ENCODE data around the gene EEFSEC. TPM values are rescaled to one million over a fixed set of nuclear protein-coding genes. Genes with fewer than 3 reads are reported as not detected.

EEFSEC gene
- total RNA-seq, 1 donor, result 5.1 TPM

DNA sequence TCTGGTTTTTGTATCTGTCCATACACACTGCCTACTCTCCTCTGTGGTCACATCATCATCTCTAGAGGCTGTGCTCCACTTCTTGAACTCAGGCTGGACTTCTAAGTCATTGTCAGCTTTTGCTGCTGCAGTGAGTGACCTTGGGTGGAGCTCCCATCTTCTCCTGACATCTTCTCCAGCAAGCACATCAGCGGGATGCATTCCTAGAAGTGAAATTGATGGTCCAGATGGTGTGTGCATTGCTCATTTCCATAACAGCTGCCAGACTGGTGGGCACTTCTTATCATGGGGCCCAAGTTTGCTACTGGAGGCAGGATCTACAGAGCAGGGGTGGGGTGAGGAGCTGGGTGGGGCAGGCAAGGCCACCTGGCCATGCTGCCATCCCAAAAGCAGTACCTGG, 203.5 kb downstream of the EEFSEC start:
- H3K4me3 ChIP-seq (ENCODE audit: insufficient read depth, low read length), result no peak overlapping the region
- peak; percentile 31 for DNase-seq (ENCODE audit: insufficient read length, low spot score, missing footprints)
- no peaks in the 10 kb centered on the region for H3K79me2 ChIP-seq (ENCODE audit: insufficient read depth, low read length)
- no peaks in the 10 kb centered on the region for H3K27me3 ChIP-seq (ENCODE audit: insufficient read depth, low read length)
- no peak overlapping the region for H3K27ac ChIP-seq (ENCODE audit: low read depth, low read length)
- H4K20me1 ChIP-seq (ENCODE audit: insufficient read depth, low read length), result peaks cover 12% of the 10 kb centered on the region
- peaks cover 19% of the 10 kb centered on the region for H3K4me1 ChIP-seq (ENCODE audit: insufficient read depth, low read length)
- no peaks in the 10 kb centered on the region for H3K36me3 ChIP-seq (ENCODE audit: insufficient read depth, low read length)
- H3K9me3 ChIP-seq (ENCODE audit: low read depth, low read length), result no peaks in the 10 kb centered on the region
- H3K4me2 ChIP-seq (ENCODE audit: insufficient read depth, low read length), result no peak overlapping the region
- no peak overlapping the region for H2AFZ ChIP-seq (ENCODE audit: low read length)
- TF ChIP-seq, protein P1, sequence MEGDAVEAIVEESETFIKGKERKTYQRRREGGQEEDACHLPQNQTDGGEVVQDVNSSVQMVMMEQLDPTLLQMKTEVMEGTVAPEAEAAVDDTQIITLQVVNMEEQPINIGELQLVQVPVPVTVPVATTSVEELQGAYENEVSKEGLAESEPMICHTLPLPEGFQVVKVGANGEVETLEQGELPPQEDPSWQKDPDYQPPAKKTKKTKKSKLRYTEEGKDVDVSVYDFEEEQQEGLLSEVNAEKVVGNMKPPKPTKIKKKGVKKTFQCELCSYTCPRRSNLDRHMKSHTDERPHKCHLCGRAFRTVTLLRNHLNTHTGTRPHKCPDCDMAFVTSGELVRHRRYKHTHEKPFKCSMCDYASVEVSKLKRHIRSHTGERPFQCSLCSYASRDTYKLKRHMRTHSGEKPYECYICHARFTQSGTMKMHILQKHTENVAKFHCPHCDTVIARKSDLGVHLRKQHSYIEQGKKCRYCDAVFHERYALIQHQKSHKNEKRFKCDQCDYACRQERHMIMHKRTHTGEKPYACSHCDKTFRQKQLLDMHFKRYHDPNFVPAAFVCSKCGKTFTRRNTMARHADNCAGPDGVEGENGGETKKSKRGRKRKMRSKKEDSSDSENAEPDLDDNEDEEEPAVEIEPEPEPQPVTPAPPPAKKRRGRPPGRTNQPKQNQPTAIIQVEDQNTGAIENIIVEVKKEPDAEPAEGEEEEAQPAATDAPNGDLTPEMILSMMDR (IDR thresholded peaks at IDR 0.05; ENCODE audit: extremely low read depth, low read depth, low read length), result no peak

DNA sequence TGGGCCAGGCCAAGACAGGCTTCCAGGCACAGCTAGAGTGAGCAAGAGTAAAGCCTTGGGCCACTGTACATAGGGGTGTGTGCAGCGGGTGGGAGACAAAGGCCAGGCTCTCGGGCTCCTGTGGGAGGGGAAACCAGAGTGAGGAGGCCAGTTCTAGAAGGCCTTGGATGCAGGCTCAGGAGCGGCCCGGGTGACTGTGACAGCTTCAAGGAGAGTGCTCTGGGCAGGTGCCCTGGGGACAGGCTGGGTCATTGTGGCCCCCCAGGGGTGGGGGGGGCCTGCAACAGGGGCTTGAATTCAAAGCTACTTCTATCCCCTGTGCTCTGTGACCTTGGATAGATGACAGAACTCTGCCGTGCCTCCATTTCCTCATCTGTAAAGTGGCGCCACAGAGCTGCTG, 204.3 kb downstream of the EEFSEC start:
- Histone ChIP-seq H3K79me2 (ENCODE audit: insufficient read depth, low read length) (no peaks in the 10 kb centered on the region), H3K27ac (ENCODE audit: low read depth, low read length) (no peak overlapping the region), H3K4me2 (ENCODE audit: insufficient read depth, low read length) (no peak overlapping the region), H3K27me3 (ENCODE audit: insufficient read depth, low read length) (no peaks in the 10 kb centered on the region), H4K20me1 (ENCODE audit: insufficient read depth, low read length) (peaks cover 14% of the 10 kb centered on the region), H3K4me3 (ENCODE audit: insufficient read depth, low read length) (no peak overlapping the region), H2AFZ (ENCODE audit: low read length) (no peak overlapping the region), H3K9me3 (ENCODE audit: low read depth, low read length) (no peaks in the 10 kb centered on the region), H3K36me3 (ENCODE audit: insufficient read depth, low read length) (no peaks in the 10 kb centered on the region), H3K4me1 (ENCODE audit: insufficient read depth, low read length) (peaks cover 19% of the 10 kb centered on the region)
- TF ChIP-seq, protein P1 (IDR thresholded peaks at IDR 0.05; ENCODE audit: extremely low read depth, low read depth, low read length), result no peak
- no peak for DNase-seq (ENCODE audit: insufficient read length, low spot score, missing footprints)

DNA sequence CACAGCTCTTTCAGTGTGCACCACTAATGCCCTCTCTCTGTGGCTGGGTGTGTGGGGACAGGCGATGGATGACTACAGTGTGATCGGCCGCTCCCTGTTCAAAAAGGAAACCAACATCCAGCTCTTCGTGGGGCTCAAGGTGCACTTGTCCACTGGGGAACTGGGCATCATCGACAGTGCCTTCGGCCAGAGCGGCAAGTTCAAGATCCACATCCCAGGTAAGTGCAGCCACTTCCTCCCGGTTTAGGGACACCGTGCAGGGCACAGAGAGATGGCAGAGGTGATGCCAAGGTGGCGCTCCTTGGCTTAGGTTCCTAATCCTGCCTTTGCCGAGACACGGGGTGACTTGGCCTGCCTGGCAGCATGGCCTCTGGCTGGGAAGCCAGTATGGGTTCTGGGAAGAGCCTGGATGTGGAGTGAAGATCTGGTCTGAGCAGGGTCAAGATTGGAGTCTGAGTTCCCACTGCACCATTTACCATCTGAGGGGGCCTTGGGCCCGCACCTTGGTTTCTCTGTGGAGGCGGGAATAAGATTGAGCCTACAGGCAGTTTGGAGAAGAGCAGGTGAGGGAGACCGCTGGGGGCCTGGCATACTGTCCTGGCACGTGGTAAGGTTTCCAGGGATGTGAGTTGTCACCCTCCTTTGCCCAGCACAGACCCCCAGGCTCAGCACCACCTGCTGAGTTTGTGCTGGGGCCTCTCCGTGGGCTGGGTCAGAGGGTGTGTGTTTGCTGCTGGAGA, 205.0 kb downstream of the EEFSEC start:
- Histone ChIP-seq H3K4me3 (ENCODE audit: insufficient read depth, low read length) (no peak overlapping the region), H3K4me1 (ENCODE audit: insufficient read depth, low read length) (peaks cover 19% of the 10 kb centered on the region), H2AFZ (ENCODE audit: low read length) (no peak overlapping the region), H3K27me3 (ENCODE audit: insufficient read depth, low read length) (no peaks in the 10 kb centered on the region), H4K20me1 (ENCODE audit: insufficient read depth, low read length) (peaks cover 15% of the 10 kb centered on the region), H3K36me3 (ENCODE audit: insufficient read depth, low read length) (no peaks in the 10 kb centered on the region), H3K79me2 (ENCODE audit: insufficient read depth, low read length) (no peaks in the 10 kb centered on the region), H3K9me3 (ENCODE audit: low read depth, low read length) (no peaks in the 10 kb centered on the region), H3K27ac (ENCODE audit: low read depth, low read length) (no peak overlapping the region), H3K4me2 (ENCODE audit: insufficient read depth, low read length) (no peak overlapping the region)
- peak; percentile 73 for DNase-seq (ENCODE audit: insufficient read length, low spot score, missing footprints)
- TF ChIP-seq, protein P1 (IDR thresholded peaks at IDR 0.05; ENCODE audit: extremely low read depth, low read depth, low read length), result no peak

DNA sequence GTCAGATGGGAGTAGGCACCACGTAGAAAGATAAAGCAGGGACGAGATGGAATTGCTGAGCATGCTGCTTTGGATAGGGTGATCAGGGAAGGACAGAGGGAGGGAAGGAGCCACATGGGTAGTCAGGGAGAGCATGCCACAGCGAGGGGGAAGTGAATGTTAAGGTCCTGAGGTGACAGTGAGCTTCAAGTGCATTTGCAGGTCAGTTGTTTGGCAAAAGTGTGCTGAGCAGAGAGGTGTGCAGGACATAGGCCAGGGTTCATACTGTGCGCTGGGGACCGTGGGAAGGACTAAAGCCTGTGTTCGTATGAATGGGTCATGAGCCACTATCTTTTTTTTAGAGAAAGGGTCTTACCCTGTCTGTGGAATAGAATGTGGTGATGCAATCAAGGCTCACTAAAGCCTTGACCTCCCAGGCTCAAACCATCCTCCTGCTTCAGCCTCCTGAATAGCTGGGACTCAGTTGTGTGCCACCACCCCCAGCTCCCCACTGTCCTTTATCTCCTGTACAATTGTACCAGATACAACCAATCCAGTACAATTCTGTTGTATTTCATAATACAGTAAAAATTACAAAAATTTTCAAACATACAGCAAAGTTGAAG, 205.9 kb downstream of the EEFSEC start:
- Histone ChIP-seq H3K79me2 (ENCODE audit: insufficient read depth, low read length) (no peaks in the 10 kb centered on the region), H3K4me3 (ENCODE audit: insufficient read depth, low read length) (no peak overlapping the region), H3K27me3 (ENCODE audit: insufficient read depth, low read length) (no peaks in the 10 kb centered on the region), H3K4me2 (ENCODE audit: insufficient read depth, low read length) (no peak overlapping the region), H3K27ac (ENCODE audit: low read depth, low read length) (no peak overlapping the region), H3K36me3 (ENCODE audit: insufficient read depth, low read length) (no peaks in the 10 kb centered on the region), H3K9me3 (ENCODE audit: low read depth, low read length) (no peaks in the 10 kb centered on the region), H3K4me1 (ENCODE audit: insufficient read depth, low read length) (peaks cover 18% of the 10 kb centered on the region), H2AFZ (ENCODE audit: low read length) (no peak overlapping the region), H4K20me1 (ENCODE audit: insufficient read depth, low read length) (peaks cover 10% of the 10 kb centered on the region)
- peak; percentile 22 for DNase-seq (ENCODE audit: insufficient read length, low spot score, missing footprints)
- TF ChIP-seq, protein P1 (IDR thresholded peaks at IDR 0.05; ENCODE audit: extremely low read depth, low read depth, low read length), result no peak
